GM19043 (cell line): ENCODE measurements around the gene CCSER1.
"Not testable (repeated sequence)": the region's sequence is repeated elsewhere in the genome, so short reads cannot be mapped to it uniquely, and the experiment has no call there.

ENCODE experiments used
- ATAC-seq: cut with Tn5 transposase; IDR thresholded peaks from one replicate; pipeline ENCODE4 v1.9.1; 2021; ENCODE audit warnings: low read depth; ENCODE audit not compliant: unreplicated experiment

CCSER1 gene

DNA sequence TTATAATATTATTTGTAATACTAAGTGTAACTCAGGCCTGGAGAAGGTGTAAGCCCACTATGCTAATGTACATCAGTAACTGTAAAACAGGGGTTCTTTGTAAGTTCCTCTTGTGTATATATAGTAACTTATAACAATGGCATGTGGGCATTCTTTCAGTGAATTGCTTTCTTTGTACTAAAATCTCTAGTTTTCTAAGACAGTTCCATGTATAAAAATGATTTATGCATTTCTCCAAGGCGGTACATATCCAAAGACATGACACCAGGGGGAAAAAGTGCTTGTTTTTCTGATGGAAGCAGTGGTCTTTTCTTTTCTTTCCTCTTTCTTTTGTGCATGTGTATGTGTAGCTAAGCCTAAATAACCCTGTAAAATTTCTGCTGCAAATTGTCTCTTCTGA lies 1474.2 kb downstream of the CCSER1 start:
- no peak for ATAC-seq

DNA sequence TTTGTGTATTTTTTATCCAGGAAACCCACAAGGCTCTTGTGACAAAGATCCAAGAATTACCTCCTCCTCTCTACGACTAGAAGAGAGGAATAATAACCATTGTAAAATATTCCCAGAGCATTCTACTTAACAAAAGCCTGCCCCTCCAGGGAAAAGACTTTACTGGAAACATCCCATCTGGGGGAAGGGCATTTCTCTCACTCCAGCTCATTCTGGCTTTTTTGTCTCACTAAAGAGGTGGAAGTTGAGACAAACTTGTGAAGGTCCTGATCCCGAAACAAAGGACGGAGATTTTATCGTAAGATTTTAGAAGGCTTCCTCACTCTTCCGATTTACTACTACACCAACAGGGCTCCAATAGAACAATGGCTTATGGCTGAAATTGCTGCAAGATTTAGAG lies 1484.6 kb downstream of the CCSER1 start:
- no peak for ATAC-seq

DNA sequence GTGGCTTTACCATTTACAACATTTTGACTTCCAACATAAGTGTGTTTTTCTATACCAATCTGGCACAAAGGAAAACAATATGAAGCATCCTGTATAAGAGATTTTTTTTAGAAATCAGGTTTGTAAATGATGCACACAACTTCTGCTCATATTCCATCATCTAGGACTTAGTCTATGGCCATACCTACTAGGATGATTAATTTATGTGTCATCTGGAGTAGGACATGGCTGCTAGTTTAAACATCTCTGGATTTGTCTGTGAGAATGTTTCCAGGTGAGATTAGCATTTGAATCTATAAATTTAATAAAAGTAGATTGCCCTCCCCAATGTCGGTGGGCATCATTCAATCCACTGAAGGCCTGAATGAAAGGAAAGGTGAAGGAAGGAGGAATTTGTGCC lies 1493.8 kb downstream of the CCSER1 start:
- no peak for ATAC-seq

DNA sequence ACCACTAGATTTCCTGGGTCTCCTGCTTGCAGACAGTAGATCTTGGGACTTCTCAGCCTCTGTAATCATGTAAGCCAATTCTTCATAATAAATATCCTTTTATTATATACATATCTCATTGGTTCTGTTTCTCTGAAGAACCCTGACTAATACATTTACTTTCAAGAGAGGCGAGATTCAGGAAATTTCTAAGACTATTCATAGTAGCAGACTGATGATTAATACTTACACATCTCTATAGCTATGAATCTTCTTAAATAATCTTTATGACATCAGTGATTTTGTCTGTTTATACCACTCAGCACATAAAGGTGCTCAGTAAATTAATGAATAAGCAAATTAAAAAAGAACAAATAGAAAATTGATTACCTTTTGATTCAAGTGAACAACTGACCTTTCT lies 1494.3 kb downstream of the CCSER1 start:
- no peak for ATAC-seq

DNA sequence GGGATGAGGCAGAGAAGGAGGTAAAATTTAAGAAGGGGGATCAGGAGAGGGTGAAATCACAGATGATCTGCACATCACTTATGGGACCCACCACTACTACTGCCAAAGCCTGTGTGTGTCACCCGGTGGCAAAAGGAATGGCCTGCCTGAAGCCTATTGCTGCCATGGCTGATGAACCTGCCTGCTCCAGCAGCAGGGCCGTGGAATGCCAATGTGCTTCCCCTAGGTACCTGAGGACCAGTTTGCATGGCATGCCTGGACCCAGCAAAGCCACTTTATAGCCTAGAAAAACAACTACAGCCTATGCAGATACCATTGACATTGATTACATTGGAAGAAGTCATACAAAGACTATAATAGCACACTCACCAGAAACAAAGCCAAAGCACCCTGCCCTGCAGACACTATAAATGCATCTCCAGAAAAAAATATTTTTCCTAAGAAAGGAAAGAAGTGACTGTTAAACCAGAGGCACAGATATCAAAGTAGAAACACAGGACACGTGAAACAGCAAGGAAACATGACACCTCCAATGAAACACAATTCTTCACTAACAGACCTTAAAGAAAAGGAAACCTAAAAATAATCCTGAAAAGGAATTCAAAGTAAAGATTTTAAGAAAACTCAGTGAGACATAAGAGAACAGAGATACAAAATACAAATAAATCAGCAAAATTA lies 1495.9 kb downstream of the CCSER1 start:
- no peak for ATAC-seq

DNA sequence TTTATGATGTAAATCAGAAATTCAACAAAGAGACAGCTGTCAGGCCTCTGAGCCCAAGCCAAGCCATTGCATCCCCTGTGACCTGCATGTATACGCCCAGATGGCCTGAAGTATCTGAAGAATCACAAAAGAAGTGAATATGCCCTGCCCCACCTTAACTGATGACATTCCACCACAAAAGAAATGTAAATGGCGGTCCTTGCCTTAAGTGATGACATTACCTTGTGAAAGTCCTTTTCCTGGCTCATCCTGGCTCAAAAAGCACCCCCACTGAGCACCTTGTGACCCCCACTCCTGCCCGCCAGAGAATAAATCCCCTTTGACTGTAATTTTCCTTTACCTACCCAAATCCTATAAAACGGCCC lies 1496.4 kb downstream of the CCSER1 start:
- ATAC-seq, result not testable (repeated sequence)

DNA sequence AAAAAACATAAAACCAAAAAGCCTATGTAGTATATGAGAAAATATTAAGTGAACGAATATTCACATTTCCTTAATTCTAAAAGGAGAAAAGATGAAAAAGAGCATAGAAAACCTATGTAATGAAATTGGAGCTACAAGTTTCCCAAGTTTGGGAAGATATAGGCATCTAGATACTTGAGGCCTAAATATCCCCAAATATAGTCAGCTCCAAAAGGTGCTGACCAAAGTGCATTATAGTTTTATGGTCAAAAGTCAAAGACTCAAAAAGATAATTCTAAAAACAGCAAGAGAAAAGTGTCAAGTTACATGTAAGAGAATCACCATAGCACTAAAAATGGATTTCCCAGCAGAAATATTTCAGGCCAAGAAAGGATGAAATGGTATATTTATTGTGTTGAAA lies 1502.9 kb downstream of the CCSER1 start:
- ATAC-seq, result no peak

DNA sequence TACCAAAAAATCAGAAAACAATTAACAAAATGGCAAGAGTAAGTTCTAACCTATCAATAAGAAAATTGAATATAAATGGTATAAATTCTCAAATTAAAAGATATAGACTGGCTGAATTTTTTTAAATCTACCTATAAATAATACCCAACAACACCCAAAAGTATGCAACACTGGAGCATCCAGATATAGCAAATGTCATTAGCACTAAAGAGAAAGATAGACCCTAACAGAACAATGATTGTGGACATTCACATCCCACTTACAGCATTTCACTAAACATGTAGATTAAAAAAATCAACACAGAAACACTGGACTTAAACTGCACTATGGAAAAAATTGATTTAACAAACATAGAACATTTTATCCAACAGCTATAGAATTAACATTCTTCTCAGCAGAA lies 1503.6 kb downstream of the CCSER1 start:
- ATAC-seq, result no peak

DNA sequence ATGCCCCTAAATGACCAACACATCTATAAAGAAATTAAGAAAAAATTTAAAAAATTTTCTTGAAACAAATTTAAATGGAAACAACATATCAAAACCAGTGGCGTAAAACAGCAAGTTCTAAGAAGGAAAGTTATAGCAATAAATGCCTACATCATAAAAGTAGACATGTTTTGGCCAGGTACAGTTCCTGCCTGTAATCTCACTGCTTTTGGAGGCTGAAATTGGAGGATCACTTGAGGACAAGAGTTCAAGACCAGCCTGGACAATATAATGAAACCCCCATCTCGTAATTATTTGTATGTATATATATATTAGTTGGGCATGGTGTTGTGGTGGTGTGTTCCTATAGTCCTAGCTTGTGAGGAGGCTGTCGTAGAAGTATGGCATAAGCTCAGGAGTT lies 1504.1 kb downstream of the CCSER1 start:
- ATAC-seq, result no peak

DNA sequence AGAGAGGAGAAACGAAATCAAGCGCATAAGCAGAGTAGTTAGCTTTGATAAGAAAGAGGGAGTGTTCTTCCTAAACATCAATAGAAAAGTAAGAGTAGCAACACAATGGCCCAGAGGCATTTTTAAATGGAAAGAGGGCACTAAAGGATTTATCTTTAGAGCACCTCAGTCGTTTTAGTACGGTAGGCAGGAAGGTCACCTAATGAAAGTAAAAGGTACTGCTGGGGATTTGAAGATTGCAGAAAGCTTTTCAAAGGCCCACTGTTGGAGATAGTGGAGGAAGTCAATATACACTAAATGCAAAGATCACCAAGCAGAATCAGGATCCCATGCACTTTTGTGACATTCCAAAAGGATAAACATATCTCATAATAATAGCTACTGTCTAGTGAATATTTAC lies 1508.9 kb downstream of the CCSER1 start:
- no peak for ATAC-seq
